MCF 10A (cell line): ENCODE measurements around the gene REG1A. TPM values are rescaled to one million over a fixed set of nuclear protein-coding genes. Genes with fewer than 3 reads are reported as not detected.

ENCODE experiments used
- BruUV-seq: library from RNA; stranded (reverse); fragments of 400-500 nt; replicated peaks from 2 replicates; lab custom pipeline; 2021; lab: Mats Ljungman, UMichigan
- CTCF ChIA-PET: fragments of 300-600 bp; sonication (Branson Sonifier 250); formaldehyde crosslinking; extraction: SDS; loops from one replicate; lab custom pipeline; 2021; ENCODE audit warnings: antibody characterized with exemption, inconsistent platforms; lab: Yijun Ruan, JAX
- POLR2A ChIA-PET: fragments of 300-600, 350-650 bp; sonication (Branson Sonifier 250); formaldehyde crosslinking; extraction: SDS; loops from one replicate; lab custom pipeline; 2020; ENCODE audit warnings: antibody characterized with exemption, inconsistent platforms; lab: Yijun Ruan, JAX
- DNase-seq: peaks from one replicate; pipeline ENCODE4 v3.0.0-alpha.2; 2018; ENCODE audit not compliant: unreplicated experiment
- H3K27ac Mint-ChIP-seq: one replicate; pipeline ENCODE4 v1.8.0; 2022; ENCODE audit warnings: mild to moderate bottlenecking, low read depth, mixed read lengths; ENCODE audit not compliant: unreplicated experiment
- H3K27me3 Mint-ChIP-seq: one replicate; pipeline ENCODE4 v1.8.0; 2022; ENCODE audit warnings: mixed read lengths; ENCODE audit not compliant: insufficient read depth, unreplicated experiment
- H3K36me3 Mint-ChIP-seq: one replicate; pipeline ENCODE4 v1.8.0; 2022; ENCODE audit warnings: mild to moderate bottlenecking, moderate library complexity, mixed read lengths; ENCODE audit not compliant: insufficient read depth, unreplicated experiment
- H3K4me1 Mint-ChIP-seq: one replicate; pipeline ENCODE4 v1.8.0; 2022; ENCODE audit warnings: mixed read lengths; ENCODE audit not compliant: insufficient read depth, unreplicated experiment
- H3K4me3 Mint-ChIP-seq: one replicate; pipeline ENCODE4 v1.8.0; 2022; ENCODE audit warnings: mild to moderate bottlenecking, moderate library complexity, mixed read lengths; ENCODE audit not compliant: unreplicated experiment
- H3K9me3 Mint-ChIP-seq: one replicate; pipeline ENCODE4 v1.8.0; 2022; ENCODE audit warnings: mixed read lengths; ENCODE audit not compliant: unreplicated experiment
- intact Hi-C: fragments of 100-400 bp; cut with micrococcal nuclease; formaldehyde crosslinking; loops from 2 replicates; pipeline ENCODE4 v1.14.1; 2022
- total RNA-seq: library from RNA; stranded (reverse); gene quantifications from 2 replicates; pipeline ENCODE4 v1.2.3, GENCODE V29; 2022
- TF ChIP-seq, protein P1 (sequence below): fragments of 200-600 bp; IDR thresholded peaks from one replicate; pipeline ENCODE4 v1.8.0; 2022; ENCODE audit warnings: antibody characterized with exemption, mild to moderate bottlenecking; ENCODE audit not compliant: unreplicated experiment

The REG1A gene
- total RNA-seq, 1 experiment from 2014 or later = not detected

DNA sequence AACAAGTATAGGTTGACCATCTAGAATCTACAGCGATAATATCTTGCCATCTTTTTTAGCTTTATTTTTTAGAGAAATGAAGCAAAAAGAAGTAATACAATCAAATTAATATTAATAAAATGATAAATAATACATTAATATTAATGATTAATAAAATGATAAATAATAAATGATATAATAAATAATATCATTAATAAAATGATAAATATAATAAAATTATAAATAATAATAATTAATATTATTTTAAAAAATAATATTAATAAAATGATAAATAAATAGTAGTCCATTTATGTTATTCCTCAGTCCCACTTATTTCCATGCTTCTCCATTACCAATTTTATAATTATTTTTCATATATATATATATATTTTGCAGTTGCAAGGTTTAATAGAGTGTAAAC is 42.5 kb downstream of the REG1A start:
- TF ChIP-seq, protein P1, sequence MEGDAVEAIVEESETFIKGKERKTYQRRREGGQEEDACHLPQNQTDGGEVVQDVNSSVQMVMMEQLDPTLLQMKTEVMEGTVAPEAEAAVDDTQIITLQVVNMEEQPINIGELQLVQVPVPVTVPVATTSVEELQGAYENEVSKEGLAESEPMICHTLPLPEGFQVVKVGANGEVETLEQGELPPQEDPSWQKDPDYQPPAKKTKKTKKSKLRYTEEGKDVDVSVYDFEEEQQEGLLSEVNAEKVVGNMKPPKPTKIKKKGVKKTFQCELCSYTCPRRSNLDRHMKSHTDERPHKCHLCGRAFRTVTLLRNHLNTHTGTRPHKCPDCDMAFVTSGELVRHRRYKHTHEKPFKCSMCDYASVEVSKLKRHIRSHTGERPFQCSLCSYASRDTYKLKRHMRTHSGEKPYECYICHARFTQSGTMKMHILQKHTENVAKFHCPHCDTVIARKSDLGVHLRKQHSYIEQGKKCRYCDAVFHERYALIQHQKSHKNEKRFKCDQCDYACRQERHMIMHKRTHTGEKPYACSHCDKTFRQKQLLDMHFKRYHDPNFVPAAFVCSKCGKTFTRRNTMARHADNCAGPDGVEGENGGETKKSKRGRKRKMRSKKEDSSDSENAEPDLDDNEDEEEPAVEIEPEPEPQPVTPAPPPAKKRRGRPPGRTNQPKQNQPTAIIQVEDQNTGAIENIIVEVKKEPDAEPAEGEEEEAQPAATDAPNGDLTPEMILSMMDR = no peak
- DNase-seq = no peak
- ChIA-PET POLR2A (no interaction called here), CTCF (interaction anchor here (0.6 kb wide), 1 partner anchor 80 kb away, joined by 3 read pairs; no protein-coding TSS in a partner anchor)
- H3K4me1 Mint-ChIP-seq = no peaks in the 10 kb centered on the region
- no peak overlapping the region for H3K4me3 Mint-ChIP-seq
- intact Hi-C loops = no loop called here
- no peaks in the 10 kb centered on the region for H3K36me3 Mint-ChIP-seq
- no peaks in the 10 kb centered on the region for H3K27me3 Mint-ChIP-seq
- H3K27ac Mint-ChIP-seq = no peak overlapping the region
- BruUV-seq = no TSS peak
- H3K9me3 Mint-ChIP-seq = peaks cover 18% of the 10 kb centered on the region

DNA sequence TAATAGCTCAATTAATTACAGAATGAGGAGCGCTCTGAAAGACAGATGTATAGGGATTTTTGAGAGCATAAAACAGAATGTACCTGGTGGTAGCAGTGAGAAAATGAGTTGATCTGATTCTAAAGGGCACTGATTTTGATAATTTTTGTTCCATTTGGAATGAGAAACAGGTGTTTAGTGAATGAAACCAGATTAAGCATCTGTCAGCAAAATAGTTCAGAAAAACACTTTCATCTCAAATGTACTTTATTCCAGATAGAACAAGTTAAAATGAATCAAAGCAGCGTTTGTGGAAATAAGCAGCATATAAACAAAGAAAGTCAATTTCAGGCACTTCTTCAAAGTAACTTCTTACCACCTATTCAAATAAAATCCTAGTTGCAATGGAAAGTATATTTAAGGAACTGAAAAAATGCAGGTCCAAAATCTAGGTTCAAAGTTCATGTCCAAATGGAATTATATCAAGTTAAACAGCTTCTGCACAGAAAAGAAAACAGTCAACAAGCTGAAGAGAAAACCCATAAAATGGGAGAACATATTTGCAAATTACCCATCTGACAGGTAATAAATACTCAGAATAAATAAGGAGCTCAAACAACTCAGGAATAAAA is 51.2 kb downstream of the REG1A start:
- Mint-ChIP-seq H3K27ac (no peak overlapping the region), H3K4me3 (no peak overlapping the region), H3K36me3 (no peaks in the 10 kb centered on the region), H3K9me3 (peaks cover 21% of the 10 kb centered on the region), H3K4me1 (no peaks in the 10 kb centered on the region), H3K27me3 (no peaks in the 10 kb centered on the region)
- DNase-seq = no peak
- TF ChIP-seq, protein P1 = no peak
- ChIA-PET POLR2A (no interaction called here), CTCF (interaction anchor here (0.6 kb wide), 2 partner anchors 51 to 376 kb away, joined by 3 read pairs; no protein-coding TSS in a partner anchor)
- BruUV-seq = no TSS peak
- intact Hi-C loops = no loop called here

Other genes starting within 250 kb of the REG1A start
- gene REG3G, start 94.8 kb upstream of the REG1A start, total RNA-seq = not detected in 2 replicates
- gene REG1B, start 32.5 kb upstream of the REG1A start, total RNA-seq = not detected in 2 replicates
- not detected in 2 replicates for gene REG3A, start 39.3 kb downstream of the REG1A start, total RNA-seq